Uterus (tissue), 2 donors: Measurements from ENCODE around the gene ZDHHC1.

ENCODE experiments used
- CTCF ChIP-seq, 4 experiments: fragments of 200-600 bp in 2 of 4; fragments of 450-650 bp in 2 of 4; sonication (generic) in 2 of 4; IDR thresholded peaks; one replicate each; pipeline ENCODE4 v1.5.1; 2016 to 2019; ENCODE audit warnings: antibody characterized with exemption in 4 of 4, mild to moderate bottlenecking in 2 of 4, moderate library complexity in 1 of 4
- POLR2A ChIP-seq, 2 donors: fragments of 450-650 bp; IDR thresholded peaks; one replicate each; pipeline ENCODE4 v1.6.1; 2016; ENCODE audit warnings: antibody characterized with exemption in 2 of 2, mild to moderate bottlenecking in 1 of 2, moderate library complexity in 1 of 2

- TF ChIP-seq CTCF (IDR thresholded peaks at IDR 0.05): no peak
- no peak for TF ChIP-seq POLR2A (IDR thresholded peaks at IDR 0.05)
Measured at GRCh38 chr16:67463691-67464090, 47.4 kb upstream of the ZDHHC1 start.
